Thyroid gland (tissue), 4 donors: ENCODE measurements around the gene PRKAR2B.

Experiments used
- POLR2A ChIP-seq, 2 donors: fragments of 450-650 bp; IDR thresholded peaks; one replicate each; pipeline ENCODE4 v1.6.1; 2017; ENCODE audit warnings: antibody characterized with exemption in 2 of 2, mild to moderate bottlenecking in 2 of 2, moderate library complexity in 1 of 2
- TF ChIP-seq, protein P1 (sequence below), 6 experiments: fragments of 200-600 bp in 3 of 6; fragments of 450-650 bp in 3 of 6; sonication (generic) in 3 of 6; IDR thresholded peaks; one replicate each; pipeline ENCODE4 v1.5.1; 2016 to 2019; ENCODE audit warnings: antibody characterized with exemption in 6 of 6, mild to moderate bottlenecking in 2 of 6, inconsistent platforms in 1 of 6, moderate library complexity in 1 of 6

DNA sequence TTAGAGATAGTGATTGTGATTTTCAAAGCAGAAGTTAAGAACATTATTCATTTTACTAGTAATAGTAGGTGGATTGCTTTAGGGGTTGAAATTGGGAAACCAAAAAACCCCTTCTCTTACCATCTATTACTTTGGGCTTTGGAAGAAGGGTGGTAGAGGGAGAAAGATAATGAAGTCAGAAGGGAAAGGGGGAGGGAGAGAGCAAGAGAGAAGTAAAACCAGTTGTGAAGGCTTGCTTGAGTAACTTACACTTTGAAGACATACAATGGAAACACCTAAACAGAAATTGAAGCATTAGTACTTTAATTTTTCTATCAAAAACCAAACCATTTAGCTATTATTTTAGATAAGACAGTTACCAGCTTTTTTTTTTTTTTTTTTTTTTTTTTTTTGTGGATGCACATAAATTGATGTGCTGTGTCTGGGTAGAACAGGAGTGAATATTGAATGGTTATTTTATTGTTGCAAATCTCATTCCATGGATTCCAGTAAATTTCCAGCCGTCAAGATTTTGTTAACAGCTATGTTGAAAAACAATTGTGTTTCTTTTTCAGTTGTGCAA, 5.5 kb downstream of the PRKAR2B start:
- TF ChIP-seq, protein P1, sequence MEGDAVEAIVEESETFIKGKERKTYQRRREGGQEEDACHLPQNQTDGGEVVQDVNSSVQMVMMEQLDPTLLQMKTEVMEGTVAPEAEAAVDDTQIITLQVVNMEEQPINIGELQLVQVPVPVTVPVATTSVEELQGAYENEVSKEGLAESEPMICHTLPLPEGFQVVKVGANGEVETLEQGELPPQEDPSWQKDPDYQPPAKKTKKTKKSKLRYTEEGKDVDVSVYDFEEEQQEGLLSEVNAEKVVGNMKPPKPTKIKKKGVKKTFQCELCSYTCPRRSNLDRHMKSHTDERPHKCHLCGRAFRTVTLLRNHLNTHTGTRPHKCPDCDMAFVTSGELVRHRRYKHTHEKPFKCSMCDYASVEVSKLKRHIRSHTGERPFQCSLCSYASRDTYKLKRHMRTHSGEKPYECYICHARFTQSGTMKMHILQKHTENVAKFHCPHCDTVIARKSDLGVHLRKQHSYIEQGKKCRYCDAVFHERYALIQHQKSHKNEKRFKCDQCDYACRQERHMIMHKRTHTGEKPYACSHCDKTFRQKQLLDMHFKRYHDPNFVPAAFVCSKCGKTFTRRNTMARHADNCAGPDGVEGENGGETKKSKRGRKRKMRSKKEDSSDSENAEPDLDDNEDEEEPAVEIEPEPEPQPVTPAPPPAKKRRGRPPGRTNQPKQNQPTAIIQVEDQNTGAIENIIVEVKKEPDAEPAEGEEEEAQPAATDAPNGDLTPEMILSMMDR (IDR thresholded peaks at IDR 0.05) = no peak
- no peak for TF ChIP-seq POLR2A (IDR thresholded peaks at IDR 0.05)
